ENCODE results near the gene KDM2B. TPM values are rescaled to one million over a fixed set of nuclear protein-coding genes. Genes with fewer than 3 reads are reported as not detected.

Gene KDM2B
- polyA plus RNA-seq, 3 donors from 2014 or later: 9.6 to 17.0 (median 10.4) TPM

DNA sequence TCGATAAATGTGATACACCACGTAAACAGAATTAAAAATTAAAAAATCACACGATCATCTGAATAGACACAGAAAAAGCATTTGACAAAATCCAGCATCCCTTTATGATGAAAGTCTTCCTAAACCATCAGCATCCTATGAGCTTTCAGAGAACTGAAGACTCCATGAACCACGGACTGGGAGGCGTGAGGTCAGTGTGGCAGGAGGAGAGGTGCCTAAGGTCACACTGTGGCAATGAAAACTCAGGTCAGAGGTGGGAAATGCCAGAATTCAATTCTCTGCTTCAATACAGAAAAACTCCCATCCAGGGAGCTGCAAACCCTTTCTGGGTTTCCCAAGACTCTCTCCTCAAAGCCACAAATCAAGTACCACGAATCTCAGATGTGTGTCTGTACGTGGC is 51.6 kb downstream of the KDM2B start:
- Mint-ChIP-seq H3K27ac (peak overlapping the region; percentile 71 to 92 (median 80)), H3K4me1 (peaks cover 29 to 31% of the 10 kb centered on the region in 2 donors)

DNA sequence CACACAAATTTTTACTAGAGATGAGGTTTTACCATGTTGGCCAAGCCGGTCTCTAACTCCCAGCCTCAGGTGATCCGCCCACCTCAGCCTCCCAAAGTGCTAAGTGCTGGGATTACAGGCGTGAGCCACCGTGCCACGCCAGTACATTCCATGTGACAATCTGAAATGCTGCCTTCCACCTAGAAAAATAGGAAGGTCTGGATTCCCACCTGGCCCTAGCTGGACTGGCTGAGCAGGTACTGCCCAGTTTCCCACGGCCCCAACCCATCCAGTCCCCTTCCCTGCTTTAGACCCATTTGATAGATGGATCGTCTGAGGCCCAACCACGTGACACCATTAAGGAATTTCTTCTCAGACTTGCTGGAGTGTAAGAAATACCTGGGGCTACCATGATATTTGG is 55.4 kb downstream of the KDM2B start:
- no peak overlapping the region for H3K27ac Mint-ChIP-seq
- no peak overlapping the region for H3K4me3 Mint-ChIP-seq
- H3K27me3 Mint-ChIP-seq (ENCODE audit: low read depth in 3 of 3): peaks cover 2 to 3% (median 3%) of the 10 kb centered on the region in 3 donors
- H3K36me3 Mint-ChIP-seq: peaks cover 0 to 1% (median 0%) of the 10 kb centered on the region in 3 donors
- peaks cover 10 to 14% of the 10 kb centered on the region in 2 donors for H3K4me1 Mint-ChIP-seq
- no peaks in the 10 kb centered on the region for H3K9me3 Mint-ChIP-seq
- DNase-seq: no peak

More for the DNA sequence above, 51.6 kb downstream of the KDM2B start:
- H3K9me3 Mint-ChIP-seq: no peaks in the 10 kb centered on the region
- H3K4me3 Mint-ChIP-seq: peak overlapping the region in 1 of 5 donors; percentile 30
- peaks cover 0 to 2% (median 2%) of the 10 kb centered on the region in 3 donors for H3K27me3 Mint-ChIP-seq (ENCODE audit: low read depth in 3 of 3)
- DNase-seq: no peak
- H3K36me3 Mint-ChIP-seq: peaks cover 5 to 7% (median 7%) of the 10 kb centered on the region in 3 donors

DNA sequence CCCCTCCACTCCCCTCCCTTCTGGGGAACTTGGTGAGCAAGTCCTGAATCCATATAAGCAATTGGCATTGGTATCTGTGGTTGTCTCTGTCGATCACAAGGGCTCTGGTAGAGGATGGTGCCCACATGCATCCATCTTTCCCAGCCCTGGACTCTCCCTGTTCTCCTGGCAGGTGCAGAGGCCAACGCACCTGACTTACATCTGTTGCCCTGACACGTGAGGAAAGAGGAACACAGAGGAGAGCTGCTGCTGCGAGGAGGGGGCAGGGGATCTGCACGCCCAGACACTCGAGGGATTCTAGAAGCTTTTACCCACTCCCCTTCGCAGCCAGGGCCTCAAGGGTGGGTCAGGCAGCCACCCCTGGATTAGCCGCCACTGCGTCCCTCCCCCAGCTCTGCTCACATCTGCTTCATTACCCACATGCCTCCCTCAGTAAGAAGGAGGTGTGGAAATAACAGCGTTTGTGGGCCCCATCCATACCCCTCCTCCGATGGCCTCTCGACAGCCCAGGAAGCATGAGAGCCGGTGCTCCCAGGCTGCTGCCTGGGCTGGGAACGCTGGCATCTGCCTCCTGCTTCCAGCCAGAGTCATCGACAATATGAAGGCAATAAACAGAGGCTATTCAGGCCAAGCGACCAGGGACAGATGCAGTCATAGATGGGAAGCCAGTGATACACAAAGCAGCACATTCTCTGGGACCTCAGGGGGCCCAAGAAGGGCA is 56.5 kb downstream of the KDM2B start:
- no peak overlapping the region for H3K4me3 Mint-ChIP-seq
- peaks cover 2 to 3% (median 3%) of the 10 kb centered on the region in 3 donors for H3K27me3 Mint-ChIP-seq (ENCODE audit: low read depth in 3 of 3)
- peaks cover 5 to 11% of the 10 kb centered on the region in 2 donors for H3K4me1 Mint-ChIP-seq
- DNase-seq: no peak
- H3K9me3 Mint-ChIP-seq: no peaks in the 10 kb centered on the region
- H3K27ac Mint-ChIP-seq: no peak overlapping the region
- peaks cover 2 to 3% (median 2%) of the 10 kb centered on the region in 3 donors for H3K36me3 Mint-ChIP-seq

DNA sequence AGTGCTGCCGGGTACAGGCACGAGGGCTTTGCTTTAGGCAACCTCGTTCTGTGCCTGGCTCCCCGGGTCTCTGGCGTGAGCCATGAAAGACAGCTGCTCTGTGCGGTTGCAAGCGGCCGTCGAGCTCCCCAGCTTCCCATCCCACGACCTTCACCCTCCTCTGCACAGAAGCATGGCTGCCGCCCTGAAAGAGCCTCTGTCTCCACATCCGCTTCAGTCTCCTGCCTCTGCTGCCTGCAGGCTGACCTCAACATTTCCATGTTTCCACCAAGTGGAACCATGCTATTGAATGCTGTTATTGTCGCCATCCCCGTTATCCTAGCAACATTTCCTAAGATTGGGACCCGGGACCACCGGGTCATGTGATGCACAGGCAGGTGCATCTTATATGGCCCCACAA is 57.1 kb downstream of the KDM2B start:
- Mint-ChIP-seq H3K27me3 (ENCODE audit: low read depth in 3 of 3) (peaks cover 2 to 3% (median 3%) of the 10 kb centered on the region in 3 donors), H3K4me1 (peaks cover 1 to 8% of the 10 kb centered on the region in 2 donors), H3K36me3 (peaks cover 4 to 6% (median 5%) of the 10 kb centered on the region in 3 donors), H3K4me3 (no peak overlapping the region), H3K27ac (peak overlapping the region in 1 of 6 donors; percentile 56), H3K9me3 (no peaks in the 10 kb centered on the region)
- DNase-seq: no peak

DNA sequence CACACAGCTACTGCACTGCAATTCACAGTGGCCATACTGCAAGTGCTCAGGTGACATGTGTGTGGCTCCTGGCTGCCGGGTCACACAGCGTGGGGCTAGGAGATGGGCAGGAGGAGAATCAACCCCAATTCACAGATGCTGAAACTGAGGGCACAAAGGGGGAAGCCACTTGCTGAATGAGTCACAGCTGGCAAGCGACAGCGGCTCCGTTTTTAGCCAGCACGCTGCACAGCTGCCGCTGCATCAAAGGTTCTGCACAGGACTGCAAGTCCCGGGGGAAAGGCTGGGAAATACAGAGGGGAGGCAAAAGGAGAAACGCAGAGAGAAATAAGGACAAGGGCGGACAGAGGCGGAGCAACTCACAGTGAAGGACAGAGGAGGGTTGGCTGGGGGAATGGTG is 57.9 kb downstream of the KDM2B start:
- no peak overlapping the region for H3K4me3 Mint-ChIP-seq
- H3K9me3 Mint-ChIP-seq: no peaks in the 10 kb centered on the region
- peaks cover 0 to 6% of the 10 kb centered on the region in 2 donors for H3K4me1 Mint-ChIP-seq
- no peak for DNase-seq
- peak overlapping the region in 1 of 6 donors; percentile 12 for H3K27ac Mint-ChIP-seq
- H3K27me3 Mint-ChIP-seq (ENCODE audit: low read depth in 3 of 3): peaks cover 2 to 3% (median 3%) of the 10 kb centered on the region in 3 donors
- peaks cover 4 to 6% (median 5%) of the 10 kb centered on the region in 3 donors for H3K36me3 Mint-ChIP-seq

DNA sequence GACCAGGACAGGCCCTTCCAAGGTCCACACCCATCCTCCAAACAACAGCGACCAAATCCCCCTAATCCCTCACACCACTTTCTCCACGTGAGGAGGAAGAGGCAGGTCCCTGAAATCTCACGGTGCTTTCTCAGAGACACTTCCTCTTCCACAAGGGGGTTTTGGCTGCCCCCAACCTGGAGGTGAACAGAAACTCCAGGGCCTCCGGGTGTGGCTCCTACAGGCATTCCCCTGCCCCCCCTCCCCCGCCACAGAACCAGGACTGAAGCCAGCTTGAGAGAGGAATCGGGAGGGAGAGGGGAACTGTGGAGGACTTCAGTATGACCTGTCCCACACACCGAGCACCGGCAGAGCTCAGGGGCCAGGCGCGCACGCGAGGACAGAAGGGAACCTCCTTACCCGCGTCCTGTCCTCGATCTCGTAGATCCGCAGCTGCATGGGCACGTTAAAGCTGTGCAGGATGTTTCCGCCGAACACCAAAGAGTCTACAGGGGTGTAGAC is 60.2 kb downstream of the KDM2B start:
- H3K4me3 Mint-ChIP-seq: no peak overlapping the region
- peaks cover 4 to 9% of the 10 kb centered on the region in 2 donors for H3K4me1 Mint-ChIP-seq
- peaks cover 0 to 1% (median 0%) of the 10 kb centered on the region in 6 donors for H3K9me3 Mint-ChIP-seq
- H3K36me3 Mint-ChIP-seq: peaks cover 9 to 11% (median 10%) of the 10 kb centered on the region in 3 donors
- DNase-seq: no peak
- H3K27me3 Mint-ChIP-seq (ENCODE audit: low read depth in 3 of 3): peaks cover 2 to 4% (median 3%) of the 10 kb centered on the region in 3 donors
- H3K27ac Mint-ChIP-seq: no peak overlapping the region

DNA sequence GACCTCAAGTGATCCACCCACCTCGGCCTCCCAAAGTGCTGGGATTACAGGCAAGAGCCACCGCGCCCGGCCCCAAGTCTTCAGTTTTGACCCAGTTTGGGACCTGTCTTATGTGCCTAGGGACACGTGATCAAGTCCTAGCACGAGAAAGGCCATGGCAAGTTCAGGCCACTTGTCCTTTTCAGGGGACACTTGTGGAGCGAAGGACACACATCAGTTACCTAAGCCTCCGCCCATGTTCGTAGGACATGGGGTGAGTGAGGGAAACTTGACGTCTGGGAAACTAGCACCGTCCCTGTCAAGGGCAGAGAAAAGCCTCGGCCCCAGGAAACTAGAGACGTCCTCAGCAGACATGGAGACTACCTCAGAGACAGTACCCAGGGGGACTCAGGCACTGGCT is 60.7 kb downstream of the KDM2B start:
- DNase-seq: no peak
- Mint-ChIP-seq H3K4me1 (peaks cover 6 to 13% of the 10 kb centered on the region in 2 donors), H3K4me3 (no peak overlapping the region), H3K27ac (no peak overlapping the region), H3K27me3 (ENCODE audit: low read depth in 3 of 3) (peaks cover 2 to 7% (median 5%) of the 10 kb centered on the region in 3 donors), H3K9me3 (peaks cover 0 to 4% (median 0%) of the 10 kb centered on the region in 6 donors), H3K36me3 (peaks cover 11 to 12% (median 11%) of the 10 kb centered on the region in 3 donors)

DNA sequence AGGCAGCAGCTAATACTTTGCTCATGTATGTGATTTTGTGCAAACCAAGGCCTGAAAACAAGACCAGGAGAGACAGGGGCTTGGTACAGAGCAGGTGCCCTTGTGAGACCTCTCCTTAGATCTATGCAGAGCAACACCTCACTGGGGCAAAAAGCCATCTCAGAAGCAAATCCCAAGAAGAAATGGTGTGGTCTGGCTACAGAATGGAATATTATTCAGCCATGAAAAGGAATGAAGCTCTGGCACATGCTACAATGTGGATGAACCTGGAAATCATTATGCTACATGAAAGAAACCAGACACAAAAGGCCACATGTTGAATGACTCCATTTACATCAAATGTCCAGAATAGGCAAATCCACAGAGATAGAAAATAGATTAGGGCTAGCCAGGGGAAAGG is 61.6 kb downstream of the KDM2B start:
- no peak for DNase-seq
- Mint-ChIP-seq H3K9me3 (peaks cover 0 to 4% (median 0%) of the 10 kb centered on the region in 6 donors), H3K4me1 (peaks cover 6 to 16% of the 10 kb centered on the region in 2 donors), H3K27ac (peak overlapping the region in 1 of 6 donors; percentile 23), H3K27me3 (ENCODE audit: low read depth in 3 of 3) (peaks cover 2 to 7% (median 5%) of the 10 kb centered on the region in 3 donors), H3K36me3 (peaks cover 11 to 12% (median 12%) of the 10 kb centered on the region in 3 donors), H3K4me3 (no peak overlapping the region)

DNA sequence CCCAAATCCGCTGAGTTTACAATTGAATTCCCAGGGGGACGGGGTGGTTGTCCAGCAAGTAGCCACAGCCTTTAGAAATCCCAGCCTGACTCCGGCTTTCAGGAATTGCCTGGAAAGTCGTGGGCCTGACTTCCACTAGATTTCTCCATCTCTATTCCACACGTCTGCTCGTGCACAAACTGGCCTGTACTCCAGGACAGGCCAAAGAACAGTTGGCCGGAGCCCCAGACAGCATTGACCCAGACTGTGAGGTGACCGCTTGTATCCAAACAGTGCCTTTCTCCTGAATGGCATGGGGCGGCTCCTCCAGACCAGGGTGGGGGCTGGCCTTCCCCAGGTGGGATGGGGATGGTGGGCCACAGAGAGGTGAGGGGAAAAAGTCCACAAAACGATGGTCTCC is 62.2 kb downstream of the KDM2B start:
- no peak for DNase-seq
- Mint-ChIP-seq H3K27me3 (ENCODE audit: low read depth in 3 of 3) (peaks cover 2 to 7% (median 2%) of the 10 kb centered on the region in 3 donors), H3K36me3 (peaks cover 11 to 15% (median 12%) of the 10 kb centered on the region in 3 donors), H3K27ac (no peak overlapping the region), H3K4me3 (no peak overlapping the region), H3K9me3 (peaks cover 0 to 4% (median 0%) of the 10 kb centered on the region in 6 donors), H3K4me1 (peaks cover 8 to 20% of the 10 kb centered on the region in 2 donors)

DNA sequence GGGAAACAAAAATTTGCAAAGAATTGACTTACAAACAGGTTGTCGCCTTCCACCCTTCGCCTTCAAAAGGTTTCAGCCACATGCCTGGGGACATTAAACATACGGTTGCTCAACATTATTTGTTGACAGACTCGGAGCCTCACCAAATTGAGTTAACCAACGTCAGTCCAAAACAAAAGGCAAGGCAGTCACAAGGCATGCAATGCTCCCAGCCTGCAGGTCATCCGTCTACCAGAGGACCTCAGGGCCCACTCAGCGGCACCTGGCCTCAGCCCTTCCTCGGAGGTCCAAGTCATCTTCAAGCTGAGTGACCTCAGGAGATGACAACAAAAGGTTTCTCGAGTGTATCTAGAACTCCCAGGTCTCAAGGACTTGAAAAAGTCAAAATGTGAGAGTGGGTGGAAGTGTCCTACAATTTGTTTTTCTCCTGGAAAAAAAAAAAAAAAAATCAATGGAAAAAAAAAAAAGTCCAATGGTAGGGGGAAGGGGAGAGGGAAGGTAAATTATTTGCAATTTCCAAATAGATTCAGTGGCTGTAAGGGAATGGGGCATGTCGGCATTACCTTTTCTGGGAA is 64.3 kb downstream of the KDM2B start:
- Mint-ChIP-seq H3K36me3 (peaks cover 12 to 19% (median 15%) of the 10 kb centered on the region in 3 donors), H3K4me3 (no peak overlapping the region), H3K27me3 (ENCODE audit: low read depth in 3 of 3) (peaks cover 0 to 4% (median 2%) of the 10 kb centered on the region in 3 donors), H3K27ac (peak overlapping the region in 4 of 6 donors; percentile 23 to 53 (median 40)), H3K4me1 (peaks cover 8 to 20% of the 10 kb centered on the region in 2 donors), H3K9me3 (peaks cover 0 to 4% (median 0%) of the 10 kb centered on the region in 6 donors)
- DNase-seq: no peak

DNA sequence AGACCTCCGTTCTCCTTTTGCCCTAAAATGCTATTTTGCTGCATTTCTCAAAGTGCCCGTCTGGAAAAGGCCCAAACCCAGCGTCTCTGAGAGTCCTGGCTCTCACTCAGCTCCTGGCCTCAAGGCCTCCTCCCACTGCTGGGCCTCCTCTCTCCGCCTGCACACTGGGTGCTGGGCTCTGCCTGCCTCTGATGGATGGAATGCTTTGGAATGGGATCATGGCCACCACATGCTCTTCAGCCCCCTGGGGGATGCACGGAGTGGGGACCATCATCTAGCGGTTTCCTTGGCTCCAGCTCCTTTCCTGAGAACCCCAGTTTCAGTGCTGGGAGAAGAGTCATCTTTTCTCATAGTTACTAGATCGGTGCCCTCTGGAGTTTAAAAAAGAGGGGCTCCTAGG is 65.2 kb downstream of the KDM2B start:
- Mint-ChIP-seq H3K4me3 (no peak overlapping the region), H3K36me3 (peaks cover 12 to 19% (median 15%) of the 10 kb centered on the region in 3 donors), H3K4me1 (peaks cover 8 to 20% of the 10 kb centered on the region in 2 donors), H3K9me3 (peaks cover 0 to 4% (median 0%) of the 10 kb centered on the region in 6 donors), H3K27ac (peak overlapping the region; percentile 72 to 89 (median 82)), H3K27me3 (ENCODE audit: low read depth in 3 of 3) (peaks cover 0 to 4% (median 2%) of the 10 kb centered on the region in 3 donors)
- DNase-seq: no peak

DNA sequence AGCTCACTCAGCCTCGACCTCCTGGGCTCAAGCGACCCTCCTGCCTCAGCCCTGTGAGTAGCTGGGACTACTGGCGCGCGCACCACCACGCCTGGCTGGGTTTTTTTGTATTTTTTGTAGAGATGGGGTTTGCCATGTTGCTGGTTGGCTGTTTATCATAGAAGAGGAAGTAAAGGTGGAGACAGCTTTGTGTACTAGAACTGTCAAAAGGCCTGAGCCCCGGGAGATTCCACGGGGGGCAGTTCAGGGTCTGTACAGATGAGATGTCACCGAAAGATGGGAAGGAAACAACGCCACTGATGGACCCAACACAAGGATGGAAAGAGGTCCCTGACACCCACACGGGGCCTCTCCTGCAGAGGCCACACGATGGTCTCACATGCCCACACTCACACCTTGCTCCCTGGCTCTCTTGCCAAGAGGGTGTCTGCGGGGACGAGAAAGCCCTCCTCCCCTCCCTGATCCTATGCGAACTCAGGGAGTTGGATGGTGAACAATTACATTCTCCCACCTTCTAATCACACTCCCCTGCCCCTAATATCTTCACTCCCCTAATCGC is 66.6 kb downstream of the KDM2B start:
- no peak overlapping the region for H3K4me3 Mint-ChIP-seq
- H3K27ac Mint-ChIP-seq: peak overlapping the region; percentile 51 to 85 (median 74)
- H3K36me3 Mint-ChIP-seq: peaks cover 8 to 20% (median 12%) of the 10 kb centered on the region in 3 donors
- DNase-seq: peak in 2 of 3 donors; percentile 22 to 23
- H3K4me1 Mint-ChIP-seq: peaks cover 8 to 16% of the 10 kb centered on the region in 2 donors
- peaks cover 0 to 4% (median 0%) of the 10 kb centered on the region in 6 donors for H3K9me3 Mint-ChIP-seq
- H3K27me3 Mint-ChIP-seq (ENCODE audit: low read depth in 3 of 3): peaks cover 0 to 4% (median 2%) of the 10 kb centered on the region in 3 donors

DNA sequence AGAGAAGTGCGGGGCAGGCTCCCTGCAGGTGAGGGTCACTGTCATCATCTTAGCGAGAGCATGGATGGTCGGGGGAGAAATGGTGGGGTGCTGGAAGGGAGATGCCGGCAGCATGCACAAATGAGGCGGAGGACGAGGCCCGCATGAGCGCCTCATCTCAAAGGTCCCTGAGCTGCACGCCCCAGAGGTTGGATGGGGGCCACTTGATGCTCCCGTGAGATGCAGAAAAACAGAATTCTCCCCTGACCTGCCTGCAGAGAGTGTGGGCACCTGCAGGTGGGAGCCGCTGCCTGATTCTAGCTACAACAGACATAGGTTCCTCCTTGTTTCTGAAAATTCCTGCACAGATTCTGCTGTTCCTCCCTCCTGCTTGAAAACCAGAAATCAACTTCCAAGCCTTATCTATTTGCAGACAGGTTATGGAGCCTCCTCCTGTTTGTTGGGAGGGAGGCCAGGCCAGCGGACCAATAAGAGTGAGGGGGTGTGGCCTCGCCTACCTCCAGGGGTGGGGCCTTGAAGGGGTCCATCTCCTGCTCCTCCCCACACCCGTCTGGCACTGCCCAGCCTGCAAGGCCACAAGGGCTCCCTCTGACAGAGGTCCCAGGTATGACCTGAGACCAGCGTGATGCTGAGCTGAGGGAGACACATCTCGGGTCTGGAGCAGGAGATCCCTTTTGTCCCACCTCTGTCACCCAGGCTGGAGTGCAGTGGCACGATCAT is 67.2 kb downstream of the KDM2B start:
- peaks cover 8 to 14% of the 10 kb centered on the region in 2 donors for H3K4me1 Mint-ChIP-seq

More for the DNA sequence above, 67.2 kb downstream of the KDM2B start:
- H3K27ac Mint-ChIP-seq: peak overlapping the region in 5 of 6 donors; percentile 60 to 85 (median 74)
- DNase-seq: no peak
- H3K9me3 Mint-ChIP-seq: peaks cover 0 to 4% (median 0%) of the 10 kb centered on the region in 6 donors
- H3K27me3 Mint-ChIP-seq (ENCODE audit: low read depth in 3 of 3): peaks cover 0 to 4% (median 2%) of the 10 kb centered on the region in 3 donors
- peaks cover 6 to 19% (median 11%) of the 10 kb centered on the region in 3 donors for H3K36me3 Mint-ChIP-seq
- H3K4me3 Mint-ChIP-seq: no peak overlapping the region

Data from immature natural killer cell (primary cell).